SU-DHL-6 (cell line): Measurements from ENCODE around the gene AGO1.

ENCODE experiments used
- EZH2phosphoT487 ChIP-seq: fragments of 200-600 bp; sonication (generic), shearing (Covaris generic); conservative IDR thresholded peaks from 2 replicates; pipeline ENCODE4 v1.6.1; 2018; ENCODE audit warnings: mild to moderate bottlenecking, antibody characterized with exemption, low read length, moderate library complexity, mixed read lengths
- TF ChIP-seq, protein P1 (sequence below): fragments of 200-600 bp; sonication (generic); IDR thresholded peaks from one replicate; pipeline ENCODE4 v1.5.1; 2017; ENCODE audit warnings: antibody characterized with exemption, mild to moderate bottlenecking, low read length, moderate library complexity; ENCODE audit not compliant: insufficient read depth, poor library complexity, severe bottlenecking

DNA sequence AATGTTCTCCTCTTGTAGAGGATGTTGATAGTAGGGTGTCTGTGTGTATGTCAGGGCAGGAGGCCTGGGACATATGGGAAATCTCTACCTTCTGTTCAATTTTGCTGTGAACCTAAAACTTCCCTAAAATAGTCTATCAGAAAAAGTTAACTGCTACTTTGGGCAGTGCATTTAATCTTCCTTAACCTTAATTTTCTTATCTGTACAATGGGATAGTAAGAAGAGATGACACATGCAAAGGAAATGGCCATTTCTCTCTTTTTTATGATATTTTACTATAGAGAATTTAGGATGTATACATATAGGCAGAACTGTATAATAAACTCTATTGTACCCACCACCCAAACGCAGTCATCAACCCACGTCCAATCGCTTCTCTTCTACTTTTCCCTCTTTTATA lies 56.5 kb downstream of the AGO1 start:
- TF ChIP-seq, protein P1, sequence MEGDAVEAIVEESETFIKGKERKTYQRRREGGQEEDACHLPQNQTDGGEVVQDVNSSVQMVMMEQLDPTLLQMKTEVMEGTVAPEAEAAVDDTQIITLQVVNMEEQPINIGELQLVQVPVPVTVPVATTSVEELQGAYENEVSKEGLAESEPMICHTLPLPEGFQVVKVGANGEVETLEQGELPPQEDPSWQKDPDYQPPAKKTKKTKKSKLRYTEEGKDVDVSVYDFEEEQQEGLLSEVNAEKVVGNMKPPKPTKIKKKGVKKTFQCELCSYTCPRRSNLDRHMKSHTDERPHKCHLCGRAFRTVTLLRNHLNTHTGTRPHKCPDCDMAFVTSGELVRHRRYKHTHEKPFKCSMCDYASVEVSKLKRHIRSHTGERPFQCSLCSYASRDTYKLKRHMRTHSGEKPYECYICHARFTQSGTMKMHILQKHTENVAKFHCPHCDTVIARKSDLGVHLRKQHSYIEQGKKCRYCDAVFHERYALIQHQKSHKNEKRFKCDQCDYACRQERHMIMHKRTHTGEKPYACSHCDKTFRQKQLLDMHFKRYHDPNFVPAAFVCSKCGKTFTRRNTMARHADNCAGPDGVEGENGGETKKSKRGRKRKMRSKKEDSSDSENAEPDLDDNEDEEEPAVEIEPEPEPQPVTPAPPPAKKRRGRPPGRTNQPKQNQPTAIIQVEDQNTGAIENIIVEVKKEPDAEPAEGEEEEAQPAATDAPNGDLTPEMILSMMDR = no peak
- no peak for TF ChIP-seq EZH2phosphoT487
